ENCODE data around the gene HIPK3. TPM values are rescaled to one million over a fixed set of nuclear protein-coding genes. Genes with fewer than 3 reads are reported as not detected.

HIPK3 gene
- total RNA-seq, 2 donors from 2014 or later, result 31.6 to 33.2 TPM

- H3K27ac ChIP-seq (ENCODE audit: low read depth, low read length), result no peak overlapping the region
- no peak for DNase-seq
- H3K36me3 ChIP-seq (ENCODE audit: control insufficient read depth, insufficient read depth, low read length), result no peaks in the 10 kb centered on the region
- H3K4me1 ChIP-seq (ENCODE audit: control insufficient read depth, insufficient read depth, low read length), result no peaks in the 10 kb centered on the region
- TF ChIP-seq, protein P1, sequence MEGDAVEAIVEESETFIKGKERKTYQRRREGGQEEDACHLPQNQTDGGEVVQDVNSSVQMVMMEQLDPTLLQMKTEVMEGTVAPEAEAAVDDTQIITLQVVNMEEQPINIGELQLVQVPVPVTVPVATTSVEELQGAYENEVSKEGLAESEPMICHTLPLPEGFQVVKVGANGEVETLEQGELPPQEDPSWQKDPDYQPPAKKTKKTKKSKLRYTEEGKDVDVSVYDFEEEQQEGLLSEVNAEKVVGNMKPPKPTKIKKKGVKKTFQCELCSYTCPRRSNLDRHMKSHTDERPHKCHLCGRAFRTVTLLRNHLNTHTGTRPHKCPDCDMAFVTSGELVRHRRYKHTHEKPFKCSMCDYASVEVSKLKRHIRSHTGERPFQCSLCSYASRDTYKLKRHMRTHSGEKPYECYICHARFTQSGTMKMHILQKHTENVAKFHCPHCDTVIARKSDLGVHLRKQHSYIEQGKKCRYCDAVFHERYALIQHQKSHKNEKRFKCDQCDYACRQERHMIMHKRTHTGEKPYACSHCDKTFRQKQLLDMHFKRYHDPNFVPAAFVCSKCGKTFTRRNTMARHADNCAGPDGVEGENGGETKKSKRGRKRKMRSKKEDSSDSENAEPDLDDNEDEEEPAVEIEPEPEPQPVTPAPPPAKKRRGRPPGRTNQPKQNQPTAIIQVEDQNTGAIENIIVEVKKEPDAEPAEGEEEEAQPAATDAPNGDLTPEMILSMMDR (conservative IDR thresholded peaks at IDR 0.05), result no peak
- Mint-ChIP-seq H3K27me3 (ENCODE audit: insufficient read depth) (no peaks in the 10 kb centered on the region), H3K36me3 (ENCODE audit: low read depth) (no peaks in the 10 kb centered on the region), H3K27ac (no peak overlapping the region), H3K4me3 (no peak overlapping the region), H3K4me1 (no peaks in the 10 kb centered on the region), H3K9me3 (peaks cover 8% of the 10 kb centered on the region)
- no peak overlapping the region for H3K4me3 ChIP-seq (ENCODE audit: low read length)
- H3K9ac ChIP-seq (ENCODE audit: extremely low read depth, low read length, poor library complexity, severe bottlenecking), result no peak overlapping the region
- H3K9me3 ChIP-seq (ENCODE audit: control insufficient read depth, low read length), result no peaks in the 10 kb centered on the region
- WGBS, 2 experiments (ENCODE audit: insufficient coverage in 1 of 2, insufficient read length in 1 of 2), result 97 to 98% methylated on average over 5 to 6 of the region's 6 CpGs
- no peaks in the 10 kb centered on the region for H3K27me3 ChIP-seq (ENCODE audit: control insufficient read depth, insufficient read depth, low read length, poor library complexity, severe bottlenecking)
These were observed 8.7 kb upstream of the HIPK3 start for GRCh38 chr11:33248416-33248971.

GRCh38 chr11:33256031-33256812 lies 959 bp upstream of the HIPK3 start:
- no peak for DNase-seq
- H3K9me3 Mint-ChIP-seq, result no peaks in the 10 kb centered on the region
- H3K27me3 ChIP-seq (ENCODE audit: control insufficient read depth, insufficient read depth, low read length, poor library complexity, severe bottlenecking), result no peaks in the 10 kb centered on the region
- peak overlapping the region; percentile 89 for H3K4me3 ChIP-seq (ENCODE audit: low read length)
- H3K9me3 ChIP-seq (ENCODE audit: control insufficient read depth, low read length), result no peaks in the 10 kb centered on the region
- H3K36me3 Mint-ChIP-seq (ENCODE audit: low read depth), result no peaks in the 10 kb centered on the region
- WGBS, 2 experiments (ENCODE audit: insufficient coverage in 1 of 2, insufficient read length in 1 of 2), result 58 to 65% methylated on average over 5 to 12 of the region's 12 CpGs
- peak overlapping the region; percentile 92 for H3K4me3 Mint-ChIP-seq
- TF ChIP-seq, protein P1 (conservative IDR thresholded peaks at IDR 0.05), result no peak
- no peaks in the 10 kb centered on the region for H3K27me3 Mint-ChIP-seq (ENCODE audit: insufficient read depth)
- peak overlapping the region; percentile 96 for H3K27ac ChIP-seq (ENCODE audit: low read depth, low read length)
- H3K27ac Mint-ChIP-seq, result peak overlapping the region; percentile 91
- H3K4me1 Mint-ChIP-seq, result peaks cover 12% of the 10 kb centered on the region
- peaks cover 6% of the 10 kb centered on the region for H3K4me1 ChIP-seq (ENCODE audit: control insufficient read depth, insufficient read depth, low read length)
- H3K9ac ChIP-seq (ENCODE audit: extremely low read depth, low read length, poor library complexity, severe bottlenecking), result peak overlapping the region; percentile 65
- no peaks in the 10 kb centered on the region for H3K36me3 ChIP-seq (ENCODE audit: control insufficient read depth, insufficient read depth, low read length)

DNA sequence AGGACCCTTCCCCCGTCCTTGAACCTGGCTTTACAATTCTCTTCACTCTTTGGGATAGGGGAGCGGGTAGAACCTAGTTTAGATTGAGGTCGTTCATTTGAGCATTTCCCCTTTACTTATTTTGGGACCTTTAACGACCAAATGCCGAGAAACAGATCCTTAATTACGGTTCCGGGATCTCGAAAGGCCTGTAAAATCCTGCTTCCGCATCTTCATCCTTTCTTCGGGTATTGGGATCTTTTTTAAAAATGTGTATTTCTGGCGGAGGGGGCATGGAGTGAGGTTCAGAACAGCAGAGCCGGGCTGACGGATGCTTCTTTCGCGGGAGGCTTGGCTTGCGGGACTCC lies 395 bp upstream of the HIPK3 start:
- peak overlapping the region; percentile 89 for H3K4me3 ChIP-seq (ENCODE audit: low read length)
- TF ChIP-seq, protein P1 (conservative IDR thresholded peaks at IDR 0.05), result no peak
- WGBS, 2 experiments (ENCODE audit: insufficient coverage in 1 of 2, insufficient read length in 1 of 2), result 8 to 13% methylated on average over 7 to 16 of the region's 16 CpGs
- H3K27ac ChIP-seq (ENCODE audit: low read depth, low read length), result peak overlapping the region; percentile 96
- peaks cover 6% of the 10 kb centered on the region for H3K4me1 ChIP-seq (ENCODE audit: control insufficient read depth, insufficient read depth, low read length)
- Mint-ChIP-seq H3K9me3 (no peaks in the 10 kb centered on the region), H3K27ac (peak overlapping the region; percentile 91), H3K36me3 (ENCODE audit: low read depth) (no peaks in the 10 kb centered on the region), H3K27me3 (ENCODE audit: insufficient read depth) (no peaks in the 10 kb centered on the region), H3K4me1 (peaks cover 12% of the 10 kb centered on the region), H3K4me3 (peak overlapping the region; percentile 92)
- H3K9me3 ChIP-seq (ENCODE audit: control insufficient read depth, low read length), result no peaks in the 10 kb centered on the region
- no peaks in the 10 kb centered on the region for H3K36me3 ChIP-seq (ENCODE audit: control insufficient read depth, insufficient read depth, low read length)
- no peak for DNase-seq
- H3K27me3 ChIP-seq (ENCODE audit: control insufficient read depth, insufficient read depth, low read length, poor library complexity, severe bottlenecking), result no peaks in the 10 kb centered on the region
- H3K9ac ChIP-seq (ENCODE audit: extremely low read depth, low read length, poor library complexity, severe bottlenecking), result peak overlapping the region; percentile 65
